Measurements from ENCODE around the gene LRR1.

Gene LRR1

GRCh38 chr14:49586673-49587460, 11.9 kb upstream of the LRR1 start:
- peak; percentile 70 for DNase-seq (ENCODE audit: low spot score)
- Histone ChIP-seq H3K4me1 (ENCODE audit: control insufficient read depth in 2 of 2, insufficient read depth in 1 of 2, low read depth in 1 of 2, low read length in 2 of 2) (peaks cover 7 to 11% of the 10 kb centered on the region in 2 donors), H2BK12ac (ENCODE audit: low read length) (no peak overlapping the region), H4K8ac (ENCODE audit: low read depth, low read length) (no peak overlapping the region), H3K36me3 (replicated peaks in 1 of 2; ENCODE audit: control insufficient read depth in 2 of 2, insufficient read depth in 2 of 2, low read length in 2 of 2) (peaks cover 13 to 34% of the 10 kb centered on the region in 2 donors), H3K27ac (replicated peaks; ENCODE audit: low read length) (peak overlapping the region; percentile 35), H2BK15ac (ENCODE audit: low read length) (no peak overlapping the region), H3K18ac (ENCODE audit: low read length) (no peak overlapping the region), H3K4me2 (ENCODE audit: insufficient read depth, low read length, poor library complexity, severe bottlenecking) (no peak overlapping the region), H2AFZ (ENCODE audit: low read length) (peak overlapping the region; percentile 39), H3K4ac (ENCODE audit: low read length) (no peak overlapping the region), H2BK5ac (ENCODE audit: low read length) (no peak overlapping the region), H2BK120ac (ENCODE audit: low read depth, low read length) (no peak overlapping the region), H2AK5ac (ENCODE audit: low read depth, low read length) (no peak overlapping the region), H4K91ac (ENCODE audit: low read depth, low read length, poor library complexity) (no peak overlapping the region), H3K27me3 (ENCODE audit: control insufficient read depth in 3 of 3, insufficient read depth in 3 of 3, low read depth in 1 of 3, low read length in 3 of 3) (no peaks in the 10 kb centered on the region), H3K23ac (ENCODE audit: low read depth, low read length, poor library complexity) (no peak overlapping the region), H3K4me3 (ENCODE audit: low read length in 2 of 2) (peak overlapping the region in 1 of 2 donors; percentile 19), H3K9me3 (replicated peaks in 1 of 2; ENCODE audit: control insufficient read depth in 2 of 2, insufficient read depth in 1 of 2, low read depth in 1 of 2, low read length in 2 of 2) (no peaks in the 10 kb centered on the region), H3K14ac (ENCODE audit: low read length) (no peak overlapping the region), H3K9ac (ENCODE audit: low read depth, low read length, poor library complexity) (no peak overlapping the region), H3K79me1 (ENCODE audit: low read depth, low read length) (no peaks in the 10 kb centered on the region)
- no CpG with 5 or more reads among the region's 21 CpGs for WGBS, 2 donors (ENCODE audit: extremely low coverage in 2 of 2, insufficient read length in 2 of 2, insufficient replicate concordance in 1 of 2)

GRCh38 chr14:49589387-49589786, 9.4 kb upstream of the LRR1 start:
- no peak overlapping the region for H3K9ac ChIP-seq (ENCODE audit: low read depth, low read length, poor library complexity)
- no peak overlapping the region for H2BK120ac ChIP-seq (ENCODE audit: low read depth, low read length)
- H3K27me3 ChIP-seq (ENCODE audit: control insufficient read depth in 3 of 3, insufficient read depth in 3 of 3, low read depth in 1 of 3, low read length in 3 of 3), result no peaks in the 10 kb centered on the region
- no peak overlapping the region for H2BK5ac ChIP-seq (ENCODE audit: low read length)
- H3K9me3 ChIP-seq (replicated peaks in 1 of 2; ENCODE audit: control insufficient read depth in 2 of 2, insufficient read depth in 1 of 2, low read depth in 1 of 2, low read length in 2 of 2), result no peaks in the 10 kb centered on the region
- H3K4me2 ChIP-seq (ENCODE audit: insufficient read depth, low read length, poor library complexity, severe bottlenecking), result no peak overlapping the region
- no peak overlapping the region for H3K23ac ChIP-seq (ENCODE audit: low read depth, low read length, poor library complexity)
- no peak overlapping the region for H3K18ac ChIP-seq (ENCODE audit: low read length)
- H2AK5ac ChIP-seq (ENCODE audit: low read depth, low read length), result no peak overlapping the region
- H2AFZ ChIP-seq (ENCODE audit: low read length), result no peak overlapping the region
- no peak overlapping the region for H3K4me3 ChIP-seq (ENCODE audit: low read length in 2 of 2)
- H4K8ac ChIP-seq (ENCODE audit: low read depth, low read length), result no peak overlapping the region
- no peaks in the 10 kb centered on the region for H3K79me1 ChIP-seq (ENCODE audit: low read depth, low read length)
- H3K4ac ChIP-seq (ENCODE audit: low read length), result no peak overlapping the region
- H2BK12ac ChIP-seq (ENCODE audit: low read length), result no peak overlapping the region
- H3K27ac ChIP-seq (replicated peaks; ENCODE audit: low read length), result no peak overlapping the region
- H3K14ac ChIP-seq (ENCODE audit: low read length), result no peak overlapping the region
- peaks cover 0 to 5% of the 10 kb centered on the region in 2 donors for H3K4me1 ChIP-seq (ENCODE audit: control insufficient read depth in 2 of 2, insufficient read depth in 1 of 2, low read depth in 1 of 2, low read length in 2 of 2)
- H3K36me3 ChIP-seq (replicated peaks in 1 of 2; ENCODE audit: control insufficient read depth in 2 of 2, insufficient read depth in 2 of 2, low read length in 2 of 2), result peaks cover under 1 to 8% of the 10 kb centered on the region in 2 donors
- H2BK15ac ChIP-seq (ENCODE audit: low read length), result no peak overlapping the region
- no peak overlapping the region for H4K91ac ChIP-seq (ENCODE audit: low read depth, low read length, poor library complexity)
- DNase-seq (ENCODE audit: low spot score), result no peak
- no CpG with 5 or more reads among the region's 3 CpGs for WGBS, 2 donors (ENCODE audit: extremely low coverage in 2 of 2, insufficient read length in 2 of 2, insufficient replicate concordance in 1 of 2)

- Histone ChIP-seq H4K8ac (ENCODE audit: low read depth, low read length) (no peak overlapping the region), H3K9ac (ENCODE audit: low read depth, low read length, poor library complexity) (no peak overlapping the region), H4K91ac (ENCODE audit: low read depth, low read length, poor library complexity) (no peak overlapping the region), H2BK5ac (ENCODE audit: low read length) (no peak overlapping the region), H2BK120ac (ENCODE audit: low read depth, low read length) (no peak overlapping the region), H2BK12ac (ENCODE audit: low read length) (no peak overlapping the region), H3K79me1 (ENCODE audit: low read depth, low read length) (no peaks in the 10 kb centered on the region), H3K36me3 (replicated peaks in 1 of 2; ENCODE audit: control insufficient read depth in 2 of 2, insufficient read depth in 2 of 2, low read length in 2 of 2) (no peaks in the 10 kb centered on the region), H3K4me3 (ENCODE audit: low read length in 2 of 2) (no peak overlapping the region), H3K9me3 (replicated peaks in 1 of 2; ENCODE audit: control insufficient read depth in 2 of 2, insufficient read depth in 1 of 2, low read depth in 1 of 2, low read length in 2 of 2) (no peaks in the 10 kb centered on the region), H3K27ac (replicated peaks; ENCODE audit: low read length) (no peak overlapping the region), H3K4ac (ENCODE audit: low read length) (no peak overlapping the region), H2BK15ac (ENCODE audit: low read length) (no peak overlapping the region), H3K27me3 (ENCODE audit: control insufficient read depth in 3 of 3, insufficient read depth in 3 of 3, low read depth in 1 of 3, low read length in 3 of 3) (no peaks in the 10 kb centered on the region), H3K4me1 (ENCODE audit: control insufficient read depth in 2 of 2, insufficient read depth in 1 of 2, low read depth in 1 of 2, low read length in 2 of 2) (no peaks in the 10 kb centered on the region), H3K14ac (ENCODE audit: low read length) (no peak overlapping the region), H3K23ac (ENCODE audit: low read depth, low read length, poor library complexity) (no peak overlapping the region), H3K18ac (ENCODE audit: low read length) (no peak overlapping the region), H2AFZ (ENCODE audit: low read length) (no peak overlapping the region), H2AK5ac (ENCODE audit: low read depth, low read length) (no peak overlapping the region), H3K4me2 (ENCODE audit: insufficient read depth, low read length, poor library complexity, severe bottlenecking) (no peak overlapping the region)
- no CpG with 5 or more reads among the region's 3 CpGs for WGBS, 2 donors (ENCODE audit: extremely low coverage in 2 of 2, insufficient read length in 2 of 2, insufficient replicate concordance in 1 of 2)
- no peak for DNase-seq (ENCODE audit: low spot score)
Observed at GRCh38 chr14:49593016-49593415, 5.7 kb upstream of the LRR1 start.

GRCh38 chr14:49594347-49595091, 4.2 kb upstream of the LRR1 start:
- H3K36me3 ChIP-seq (replicated peaks in 1 of 2; ENCODE audit: control insufficient read depth in 2 of 2, insufficient read depth in 2 of 2, low read length in 2 of 2), result no peaks in the 10 kb centered on the region

More at GRCh38 chr14:49594347-49595091, 4.2 kb upstream of the LRR1 start:
- Histone ChIP-seq H2BK12ac (ENCODE audit: low read length) (no peak overlapping the region), H2AK5ac (ENCODE audit: low read depth, low read length) (no peak overlapping the region), H3K4me2 (ENCODE audit: insufficient read depth, low read length, poor library complexity, severe bottlenecking) (no peak overlapping the region), H3K14ac (ENCODE audit: low read length) (no peak overlapping the region), H3K27ac (replicated peaks; ENCODE audit: low read length) (no peak overlapping the region), H3K18ac (ENCODE audit: low read length) (no peak overlapping the region), H3K4me3 (ENCODE audit: low read length in 2 of 2) (no peak overlapping the region), H3K4ac (ENCODE audit: low read length) (no peak overlapping the region), H3K4me1 (ENCODE audit: control insufficient read depth in 2 of 2, insufficient read depth in 1 of 2, low read depth in 1 of 2, low read length in 2 of 2) (no peaks in the 10 kb centered on the region), H2AFZ (ENCODE audit: low read length) (no peak overlapping the region), H4K91ac (ENCODE audit: low read depth, low read length, poor library complexity) (no peak overlapping the region), H3K9me3 (replicated peaks in 1 of 2; ENCODE audit: control insufficient read depth in 2 of 2, insufficient read depth in 1 of 2, low read depth in 1 of 2, low read length in 2 of 2) (no peaks in the 10 kb centered on the region), H3K23ac (ENCODE audit: low read depth, low read length, poor library complexity) (no peak overlapping the region), H3K9ac (ENCODE audit: low read depth, low read length, poor library complexity) (no peak overlapping the region), H2BK5ac (ENCODE audit: low read length) (no peak overlapping the region), H3K79me1 (ENCODE audit: low read depth, low read length) (peaks cover 2% of the 10 kb centered on the region), H3K27me3 (ENCODE audit: control insufficient read depth in 3 of 3, insufficient read depth in 3 of 3, low read depth in 1 of 3, low read length in 3 of 3) (no peaks in the 10 kb centered on the region), H4K8ac (ENCODE audit: low read depth, low read length) (no peak overlapping the region), H2BK15ac (ENCODE audit: low read length) (no peak overlapping the region), H2BK120ac (ENCODE audit: low read depth, low read length) (no peak overlapping the region)
- no peak for DNase-seq (ENCODE audit: low spot score)
- WGBS, 2 donors (ENCODE audit: extremely low coverage in 2 of 2, insufficient read length in 2 of 2, insufficient replicate concordance in 1 of 2), result no CpG with 5 or more reads among the region's 4 CpGs
